GM23338 (cell line): ENCODE results near the gene SULF2. TPM values are rescaled to one million over a fixed set of nuclear protein-coding genes. Genes with fewer than 3 reads are reported as not detected.

Source experiments
- ATAC-seq: fragments of 200-7000 bp; cut with Tn5 transposase; 3 replicates; pipeline ENCODE4 v1.9.1; 2020
- DNase-seq: peaks from one replicate; pipeline ENCODE4 v3.0.0-alpha.2; 2015; ENCODE audit warnings: low spot score
- H2AFZ ChIP-seq: fragments of 200-600 bp; sonication (generic); 2 replicates; pipeline ENCODE4 v1.8.0; 2016; ENCODE audit warnings: antibody characterized with exemption, mild to moderate bottlenecking, moderate library complexity
- H3F3A ChIP-seq: fragments of 200-600 bp; sonication (generic); replicated peaks from 2 replicates; pipeline ENCODE4 v1.8.0; 2017; ENCODE audit warnings: antibody characterized with exemption, mixed run types, low read depth
- H3K27ac ChIP-seq: fragments of 200-600 bp; sonication (generic); 2 replicates; pipeline ENCODE4 v1.6.1; 2016; ENCODE audit warnings: low read depth
- H3K27me3 ChIP-seq: fragments of 200-600 bp; sonication (generic); 2 replicates; pipeline ENCODE4 v1.8.0; 2016; ENCODE audit warnings: mild to moderate bottlenecking, mixed run types, moderate library complexity; ENCODE audit not compliant: insufficient read depth
- H3K36me3 ChIP-seq: fragments of 200-600 bp; sonication (generic); 2 replicates; pipeline ENCODE4 v1.8.0; 2016; ENCODE audit warnings: mild to moderate bottlenecking; ENCODE audit not compliant: insufficient read depth
- H3K4me1 ChIP-seq: fragments of 200-600 bp; sonication (generic); 2 replicates; pipeline ENCODE4 v1.8.0; 2016; ENCODE audit warnings: mild to moderate bottlenecking, moderate library complexity; ENCODE audit not compliant: insufficient read depth
- H3K4me2 ChIP-seq: fragments of 200-600 bp; sonication (generic); 2 replicates; pipeline ENCODE4 v1.7.1; 2017; ENCODE audit warnings: mixed run types
- H3K4me3 ChIP-seq: fragments of 200-600 bp; sonication (generic); 2 replicates; pipeline ENCODE4 v1.6.1; 2016; ENCODE audit warnings: mixed run types
- H3K79me2 ChIP-seq: fragments of 200-600 bp; sonication (generic); replicated peaks from 2 replicates; pipeline ENCODE4 v1.8.0; 2017; ENCODE audit warnings: mild to moderate bottlenecking; ENCODE audit not compliant: insufficient read depth
- H3K9me2 ChIP-seq: fragments of 200-600 bp; sonication (generic); 2 replicates; pipeline ENCODE4 v1.8.0; 2017; ENCODE audit not compliant: insufficient read depth
- H4K20me1 ChIP-seq: fragments of 200-600 bp; sonication (generic); replicated peaks from 2 replicates; pipeline ENCODE4 v1.8.0; 2017; ENCODE audit warnings: mild to moderate bottlenecking; ENCODE audit not compliant: insufficient read depth
- H3K27ac Mint-ChIP-seq: 2 replicates; pipeline ENCODE4 v1.8.0; 2020; ENCODE audit warnings: inconsistent platforms, mild to moderate bottlenecking, moderate library complexity, mixed read lengths
- H3K27me3 Mint-ChIP-seq: 3 replicates; pipeline ENCODE4 v1.8.0; 2022; ENCODE audit warnings: low read depth, mild to moderate bottlenecking, moderate library complexity, mixed read lengths, inconsistent platforms; ENCODE audit not compliant: insufficient read depth, poor library complexity
- H3K36me3 Mint-ChIP-seq: 3 replicates; pipeline ENCODE4 v1.8.0; 2021; ENCODE audit warnings: low read depth, mild to moderate bottlenecking, inconsistent platforms, moderate library complexity, mixed read lengths
- H3K4me1 Mint-ChIP-seq: 3 replicates; pipeline ENCODE4 v1.8.0; 2020; ENCODE audit warnings: mild to moderate bottlenecking, inconsistent platforms, mixed read lengths
- H3K4me3 Mint-ChIP-seq: 3 replicates; pipeline ENCODE4 v1.8.0; 2021; ENCODE audit warnings: moderate library complexity, mild to moderate bottlenecking, inconsistent platforms, mixed read lengths
- H3K9me3 Mint-ChIP-seq: 3 replicates; pipeline ENCODE4 v1.8.0; 2020; ENCODE audit warnings: moderate library complexity, mild to moderate bottlenecking, inconsistent platforms, mixed read lengths
- CREB1 ChIP-seq: fragments of 250-450 bp; sonication (Bioruptor Pico); IDR thresholded peaks from 2 replicates; pipeline ENCODE4 v1.5.0; 2020; ENCODE audit warnings: low read depth, mild to moderate bottlenecking, moderate library complexity
- CTCF ChIP-seq, 2 experiments: fragments of 200-600 bp in 1 of 2; sonication (generic) in 1 of 2; conservative IDR thresholded peaks; 2 replicates each; pipeline versions ENCODE4 v1.5.1 to v1.6.1; 2016 to 2017; ENCODE audit warnings: antibody characterized with exemption in 2 of 2, low read depth in 2 of 2, mild to moderate bottlenecking in 2 of 2, moderate library complexity in 1 of 2
- EZH2phosphoT487 ChIP-seq: fragments of 200-600 bp; sonication (generic); IDR thresholded peaks from one replicate; pipeline ENCODE4 v1.8.1; 2018; ENCODE audit warnings: antibody characterized with exemption; ENCODE audit not compliant: unreplicated experiment
- JUNB ChIP-seq: IDR thresholded peaks from one replicate; pipeline ENCODE4 v1.6.1; 2016; ENCODE audit warnings: antibody characterized with exemption; ENCODE audit not compliant: unreplicated experiment
- NANOG ChIP-seq: IDR thresholded peaks from 2 replicates; pipeline ENCODE4 v1.6.1; 2016; ENCODE audit warnings: antibody characterized with exemption, borderline replicate concordance
- POLR2AphosphoS5 ChIP-seq: IDR thresholded peaks from 2 replicates; pipeline ENCODE4 v1.6.1; 2016; ENCODE audit warnings: antibody characterized with exemption, low read depth
- REST ChIP-seq: IDR thresholded peaks from one replicate; pipeline ENCODE4 v1.6.1; 2018; ENCODE audit warnings: antibody characterized with exemption; ENCODE audit not compliant: unreplicated experiment
- STAT1 ChIP-seq: IDR thresholded peaks from one replicate; pipeline ENCODE4 v1.6.1; 2016; ENCODE audit warnings: antibody characterized with exemption; ENCODE audit not compliant: unreplicated experiment
- ZNF114 ChIP-seq: fragments of 250-450 bp; sonication (Bioruptor Pico); IDR thresholded peaks from 2 replicates; pipeline ENCODE4 v1.5.0; 2020; ENCODE audit warnings: mild to moderate bottlenecking, moderate library complexity
- ZNF331 ChIP-seq: fragments of 250-450 bp; sonication (Bioruptor Pico); IDR thresholded peaks from 2 replicates; pipeline ENCODE4 v1.5.0; 2020; ENCODE audit warnings: low read depth, mild to moderate bottlenecking, moderate library complexity
- ZNF462 ChIP-seq: fragments of 250-450 bp; sonication (Bioruptor Pico); IDR thresholded peaks from 2 replicates; pipeline ENCODE4 v1.5.0; 2020; ENCODE audit warnings: mild to moderate bottlenecking, moderate library complexity
- polyA plus RNA-seq: library from polyadenylated mRNA; unstranded; fragments of >200 nt; fragmentation: Nextera tagmentation; extraction: Ambion mirVana; gene quantifications from 2 replicates; pipeline ENCODE4 v1.2.1, GENCODE V29; 2016
- total RNA-seq: library from RNA; depleted of rRNA; stranded (reverse); fragments of >200 nt; shearing (Covaris generic); gene quantifications from 2 replicates; pipeline ENCODE4 v1.2.3, GENCODE V29; 2014

Gene SULF2
- total and polyA plus RNA-seq, 2 experiments from 2014 or later: 9.5 to 20.7 TPM

- TF ChIP-seq ZNF462 (no peak), NANOG (no peak), ZNF331 (no peak), EZH2phosphoT487 (no peak), CTCF (conservative IDR thresholded peaks at IDR 0.05; ENCODE audit: low read depth in 2 of 2) (no peak), JUNB (no peak), ZNF114 (no peak), STAT1 (no peak), CREB1 (no peak), POLR2AphosphoS5 (no peak)
These were observed 85.0 kb downstream of the SULF2 start (continued) for GRCh38 chr20:47700327-47700726.

- ATAC-seq (no peak), DNase-seq (no peak)
- no peaks in the 10 kb centered on the region; the same call in 2 of the 3 replicates for H3K36me3 Mint-ChIP-seq
- Histone ChIP-seq H3K4me3 (no peak overlapping the region), H3F3A (no peaks in the 10 kb centered on the region), H3K4me2 (no peak overlapping the region), H3K36me3 (no peaks in the 10 kb centered on the region), H4K20me1 (no peaks in the 10 kb centered on the region), H3K27ac (no peak overlapping the region), H3K27me3 (no peaks in the 10 kb centered on the region), H2AFZ (no peak overlapping the region), H3K9me2 (no peaks in the 10 kb centered on the region), H3K79me2 (no peaks in the 10 kb centered on the region), H3K4me1 (no peaks in the 10 kb centered on the region)
- peaks cover 5% of the 10 kb centered on the region for H3K4me1 Mint-ChIP-seq
- no peak for TF ChIP-seq JUNB
- TF ChIP-seq CTCF (conservative IDR thresholded peaks at IDR 0.05; ENCODE audit: low read depth in 2 of 2): no peak
- TF ChIP-seq REST: no peak
- TF ChIP-seq ZNF331: no peak
- TF ChIP-seq ZNF114: no peak
- no peak overlapping the region for H3K4me3 Mint-ChIP-seq
- H3K9me3 Mint-ChIP-seq: no peaks in the 10 kb centered on the region
- no peaks in the 10 kb centered on the region for H3K27me3 Mint-ChIP-seq
- 0 out of 2 replicates have a peak overlapping the region, but pooled peaks have one; percentile 65 for H3K27ac Mint-ChIP-seq
These were observed 85.5 kb downstream of the SULF2 start for GRCh38 chr20:47699818-47700217.
